Activated naive CD8-positive, alpha-beta T cell (primary cell): ENCODE measurements around the gene MICAL3.

Source experiments
- H3K27ac Mint-ChIP-seq: one replicate; pipeline ENCODE4 v1.8.0; 2021; ENCODE audit warnings: mixed read lengths
- H3K27me3 Mint-ChIP-seq: one replicate; pipeline ENCODE4 v1.8.0; 2021; ENCODE audit warnings: mixed read lengths
- H3K36me3 Mint-ChIP-seq: one replicate; pipeline ENCODE4 v1.8.0; 2021; ENCODE audit warnings: mixed read lengths
- H3K4me1 Mint-ChIP-seq: one replicate; pipeline ENCODE4 v1.8.0; 2021; ENCODE audit warnings: low read depth, mixed read lengths
- H3K4me3 Mint-ChIP-seq: one replicate; pipeline ENCODE4 v1.8.0; 2021; ENCODE audit warnings: mild to moderate bottlenecking, mixed read lengths
- H3K9me3 Mint-ChIP-seq: one replicate; pipeline ENCODE4 v1.8.0; 2021; ENCODE audit warnings: low read depth, mixed read lengths

The MICAL3 gene

GRCh38 chr22:17845327-17845726 lies 179.0 kb downstream of the MICAL3 start:
- Mint-ChIP-seq H3K9me3 (no peaks in the 10 kb centered on the region), H3K27me3 (no peaks in the 10 kb centered on the region), H3K4me1 (peaks cover 5% of the 10 kb centered on the region), H3K4me3 (no peak overlapping the region), H3K27ac (no peak overlapping the region), H3K36me3 (no peaks in the 10 kb centered on the region)

GRCh38 chr22:17844150-17844549 lies 180.2 kb downstream of the MICAL3 start:
- no peaks in the 10 kb centered on the region for H3K27me3 Mint-ChIP-seq
- no peaks in the 10 kb centered on the region for H3K36me3 Mint-ChIP-seq
- peak overlapping the region; percentile 11 for H3K27ac Mint-ChIP-seq
- H3K4me3 Mint-ChIP-seq, result no peak overlapping the region
- H3K4me1 Mint-ChIP-seq, result peaks cover 5% of the 10 kb centered on the region
- no peaks in the 10 kb centered on the region for H3K9me3 Mint-ChIP-seq

GRCh38 chr22:17842386-17842785 lies 182.0 kb downstream of the MICAL3 start:
- H3K9me3 Mint-ChIP-seq, result no peaks in the 10 kb centered on the region
- no peaks in the 10 kb centered on the region for H3K27me3 Mint-ChIP-seq
- H3K36me3 Mint-ChIP-seq, result no peaks in the 10 kb centered on the region
- H3K4me1 Mint-ChIP-seq, result peaks cover 5% of the 10 kb centered on the region
- H3K27ac Mint-ChIP-seq, result peak overlapping the region; percentile 28
- H3K4me3 Mint-ChIP-seq, result peak overlapping the region; percentile 44

- H3K4me1 Mint-ChIP-seq, result peaks cover 5% of the 10 kb centered on the region
- H3K27me3 Mint-ChIP-seq, result no peaks in the 10 kb centered on the region
- no peaks in the 10 kb centered on the region for H3K36me3 Mint-ChIP-seq
- H3K9me3 Mint-ChIP-seq, result no peaks in the 10 kb centered on the region
- H3K4me3 Mint-ChIP-seq, result no peak overlapping the region
- H3K27ac Mint-ChIP-seq, result no peak overlapping the region
Measured at GRCh38 chr22:17841836-17842235, 182.5 kb downstream of the MICAL3 start.

- Mint-ChIP-seq H3K4me3 (no peak overlapping the region), H3K27ac (no peak overlapping the region), H3K27me3 (no peaks in the 10 kb centered on the region), H3K4me1 (peaks cover 5% of the 10 kb centered on the region), H3K9me3 (no peaks in the 10 kb centered on the region), H3K36me3 (no peaks in the 10 kb centered on the region)
Measured at GRCh38 chr22:17838180-17838865, 186.0 kb downstream of the MICAL3 start.

GRCh38 chr22:17836992-17837742 lies 187.2 kb downstream of the MICAL3 start:
- no peaks in the 10 kb centered on the region for H3K27me3 Mint-ChIP-seq
- H3K27ac Mint-ChIP-seq, result no peak overlapping the region
- no peaks in the 10 kb centered on the region for H3K36me3 Mint-ChIP-seq
- no peaks in the 10 kb centered on the region for H3K9me3 Mint-ChIP-seq
- H3K4me1 Mint-ChIP-seq, result no peaks in the 10 kb centered on the region
- no peak overlapping the region for H3K4me3 Mint-ChIP-seq

- H3K27me3 Mint-ChIP-seq, result no peaks in the 10 kb centered on the region
- H3K9me3 Mint-ChIP-seq, result no peaks in the 10 kb centered on the region
Measured at GRCh38 chr22:17835256-17835655, 189.1 kb downstream of the MICAL3 start.

GRCh38 chr22:17833489-17833888 lies 190.9 kb downstream of the MICAL3 start:
- peaks cover 7% of the 10 kb centered on the region for H3K4me1 Mint-ChIP-seq
- H3K27me3 Mint-ChIP-seq, result no peaks in the 10 kb centered on the region
- no peak overlapping the region for H3K4me3 Mint-ChIP-seq
- H3K36me3 Mint-ChIP-seq, result peaks cover 2% of the 10 kb centered on the region
- H3K27ac Mint-ChIP-seq, result no peak overlapping the region
- H3K9me3 Mint-ChIP-seq, result no peaks in the 10 kb centered on the region

More at GRCh38 chr22:17835256-17835655, 189.1 kb downstream of the MICAL3 start:
- no peaks in the 10 kb centered on the region for H3K36me3 Mint-ChIP-seq
- H3K4me3 Mint-ChIP-seq, result no peak overlapping the region
- H3K4me1 Mint-ChIP-seq, result peaks cover under 1% of the 10 kb centered on the region
- H3K27ac Mint-ChIP-seq, result no peak overlapping the region

- Mint-ChIP-seq H3K27me3 (no peaks in the 10 kb centered on the region), H3K36me3 (peaks cover 2% of the 10 kb centered on the region), H3K27ac (no peak overlapping the region), H3K4me3 (no peak overlapping the region), H3K9me3 (no peaks in the 10 kb centered on the region), H3K4me1 (peaks cover 7% of the 10 kb centered on the region)
Measured at GRCh38 chr22:17832665-17833064, 191.7 kb downstream of the MICAL3 start.

- H3K27ac Mint-ChIP-seq, result no peak overlapping the region
- H3K9me3 Mint-ChIP-seq, result no peaks in the 10 kb centered on the region
- H3K36me3 Mint-ChIP-seq, result peaks cover 2% of the 10 kb centered on the region
- peaks cover 7% of the 10 kb centered on the region for H3K4me1 Mint-ChIP-seq
- no peaks in the 10 kb centered on the region for H3K27me3 Mint-ChIP-seq
- no peak overlapping the region for H3K4me3 Mint-ChIP-seq
Measured at GRCh38 chr22:17831501-17832251, 192.7 kb downstream of the MICAL3 start.

- peaks cover 2% of the 10 kb centered on the region for H3K36me3 Mint-ChIP-seq
- H3K27ac Mint-ChIP-seq, result no peak overlapping the region
- H3K4me1 Mint-ChIP-seq, result peaks cover 7% of the 10 kb centered on the region
- H3K27me3 Mint-ChIP-seq, result no peaks in the 10 kb centered on the region
- no peaks in the 10 kb centered on the region for H3K9me3 Mint-ChIP-seq
- no peak overlapping the region for H3K4me3 Mint-ChIP-seq
Measured at GRCh38 chr22:17830043-17830961, 194.1 kb downstream of the MICAL3 start.

GRCh38 chr22:17829695-17830042 lies 194.7 kb downstream of the MICAL3 start:
- Mint-ChIP-seq H3K4me1 (peaks cover 7% of the 10 kb centered on the region), H3K4me3 (no peak overlapping the region), H3K27me3 (no peaks in the 10 kb centered on the region), H3K36me3 (peaks cover 2% of the 10 kb centered on the region), H3K9me3 (no peaks in the 10 kb centered on the region), H3K27ac (no peak overlapping the region)

GRCh38 chr22:17828502-17829080 lies 195.8 kb downstream of the MICAL3 start:
- no peaks in the 10 kb centered on the region for H3K9me3 Mint-ChIP-seq
- H3K4me3 Mint-ChIP-seq, result no peak overlapping the region
- no peak overlapping the region for H3K27ac Mint-ChIP-seq
- peaks cover 7% of the 10 kb centered on the region for H3K4me1 Mint-ChIP-seq
- no peaks in the 10 kb centered on the region for H3K27me3 Mint-ChIP-seq
- peaks cover 2% of the 10 kb centered on the region for H3K36me3 Mint-ChIP-seq

GRCh38 chr22:17827466-17827865 lies 196.9 kb downstream of the MICAL3 start:
- Mint-ChIP-seq H3K4me1 (peaks cover 7% of the 10 kb centered on the region), H3K4me3 (no peak overlapping the region), H3K27me3 (no peaks in the 10 kb centered on the region), H3K9me3 (no peaks in the 10 kb centered on the region), H3K27ac (no peak overlapping the region), H3K36me3 (peaks cover 2% of the 10 kb centered on the region)
